H1 (cell line): Measurements from ENCODE around the gene PTPRD. TPM values are rescaled to one million over a fixed set of nuclear protein-coding genes. Genes with fewer than 3 reads are reported as not detected.

Experiments used
- CTCF ChIA-PET: fragments of 300-600 bp; sonication (Branson Sonifier 250); formaldehyde crosslinking; loops from one replicate; lab custom pipeline; 2021; ENCODE audit not compliant: partially characterized antibody; lab: Charles Lee
- POLR2A ChIA-PET: fragments of 300-600 bp; sonication (Branson Sonifier 250); formaldehyde crosslinking; loops from one replicate; lab custom pipeline; 2021; ENCODE audit warnings: inconsistent platforms; ENCODE audit not compliant: partially characterized antibody; lab: Charles Lee
- DNase-seq, 2 experiments: peaks; one replicate each; pipeline versions ENCODE4 v3.0.0 to v3.0.0-alpha.2; 2010 to 2022; ENCODE audit warnings: low spot score in 2 of 2, low read depth in 1 of 2, mixed read lengths in 1 of 2
- FAIRE-seq: peaks from 2 replicates; lab custom pipeline; 2011; peaks lifted over from hg19 to GRCh38; lab: Jason Lieb, UNC
- H2AFZ ChIP-seq: 2 replicates; pipeline ENCODE4 v1.8.1; 2012; ENCODE audit warnings: low read length, inconsistent platforms
- H2AK5ac ChIP-seq: 2 replicates; pipeline ENCODE4 v1.6.1; 2013; ENCODE audit warnings: low read depth, low read length
- H2BK120ac ChIP-seq: replicated peaks from 2 replicates; pipeline ENCODE3; 2013; ENCODE audit warnings: low read depth, low read length, inconsistent platforms
- H2BK12ac ChIP-seq: 2 replicates; pipeline ENCODE4 v1.6.1; 2013; ENCODE audit warnings: low read depth, low read length
- H2BK15ac ChIP-seq: 2 replicates; pipeline ENCODE4 v1.6.1; 2013; ENCODE audit warnings: low read length
- H2BK20ac ChIP-seq: 2 replicates; pipeline ENCODE4 v1.6.1; 2013; ENCODE audit warnings: low read length
- H2BK5ac ChIP-seq: 2 replicates; pipeline ENCODE4 v1.6.1; 2013; ENCODE audit warnings: low read depth, low read length
- H3K14ac ChIP-seq: 2 replicates; pipeline ENCODE4 v1.6.1; 2013; ENCODE audit warnings: inconsistent platforms; ENCODE audit not compliant: insufficient read length
- H3K18ac ChIP-seq: 2 replicates; pipeline ENCODE4 v1.6.1; 2013; ENCODE audit warnings: low read length; ENCODE audit errors: extremely low read depth
- H3K23ac ChIP-seq: 2 replicates; pipeline ENCODE4 v1.6.1; 2013; ENCODE audit warnings: inconsistent platforms; ENCODE audit not compliant: insufficient read length
- H3K23me2 ChIP-seq: 2 replicates; pipeline ENCODE4 v1.6.1; 2013; ENCODE audit warnings: low read depth, low read length
- H3K27ac ChIP-seq: 2 replicates; pipeline ENCODE4 v1.6.1; 2011; ENCODE audit warnings: low read depth, low read length, inconsistent platforms
- H3K27me3 ChIP-seq, 4 experiments: replicated peaks in 1 of 4; 1 replicate in 1 of 4; 2 replicates in 3 of 4; pipeline versions ENCODE4 v1.6.1 to v1.8.1; 2011 to 2013; ENCODE audit warnings: low read length in 3 of 4, mild to moderate bottlenecking in 3 of 4, inconsistent platforms in 2 of 4, mixed read lengths in 2 of 4, moderate library complexity in 1 of 4; ENCODE audit not compliant: control insufficient read depth in 3 of 4, insufficient read depth in 3 of 4; ENCODE audit errors: extremely low read depth in 1 of 4
- H3K36me3 ChIP-seq, 4 experiments: 2 replicates each; pipeline versions ENCODE4 v1.6.1 to v1.8.1; 2011 to 2013; ENCODE audit warnings: mild to moderate bottlenecking in 4 of 4, low read length in 3 of 4, moderate library complexity in 2 of 4, control low read depth in 1 of 4, inconsistent platforms in 1 of 4; ENCODE audit not compliant: insufficient read depth in 4 of 4, control insufficient read depth in 2 of 4
- H3K4ac ChIP-seq: replicated peaks from 2 replicates; pipeline ENCODE3; 2013; ENCODE audit warnings: low read length, low read depth, mixed read lengths, inconsistent platforms; ENCODE audit not compliant: insufficient read length
- H3K4me1 ChIP-seq, 4 experiments: replicated peaks in 1 of 4; 1 replicate in 1 of 4; 2 replicates in 3 of 4; pipeline versions ENCODE4 v1.6.1 to v1.8.1; 2011 to 2013; ENCODE audit warnings: low read length in 3 of 4, inconsistent platforms in 2 of 4, mixed read lengths in 1 of 4; ENCODE audit not compliant: insufficient read depth in 4 of 4, control insufficient read depth in 3 of 4
- H3K4me2 ChIP-seq, 2 experiments: 2 replicates each; pipeline versions ENCODE4 v1.6.1 to v1.8.1; 2011 to 2013; ENCODE audit warnings: low read depth in 2 of 2, low read length in 2 of 2, control low read depth in 1 of 2, inconsistent platforms in 1 of 2, mild to moderate bottlenecking in 1 of 2; ENCODE audit not compliant: insufficient read depth in 1 of 2
- H3K4me3 ChIP-seq, 4 experiments: fragments of 200-600, 300-600 bp in 1 of 4; sonication (generic), shearing (Covaris generic), sonication (Bioruptor Twin) in 1 of 4; 2 replicates each; pipeline versions ENCODE4 v1.5.1 to v1.8.1; 2011 to 2016; ENCODE audit warnings: low read length in 4 of 4, low read depth in 3 of 4, control low read depth in 2 of 4, inconsistent platforms in 2 of 4, mild to moderate bottlenecking in 2 of 4, mixed read lengths in 1 of 4, moderate library complexity in 1 of 4; ENCODE audit not compliant: insufficient read depth in 2 of 4; ENCODE audit errors: extremely low read depth in 1 of 4
- H3K56ac ChIP-seq: replicated peaks from 2 replicates; pipeline ENCODE3; 2013; ENCODE audit warnings: low read depth, mild to moderate bottlenecking, mixed read lengths, low read length, inconsistent platforms; ENCODE audit not compliant: insufficient read length
- H3K79me1 ChIP-seq: 2 replicates; pipeline ENCODE4 v1.6.1; 2013; ENCODE audit warnings: low read depth, low read length, control low read depth
- H3K79me2 ChIP-seq, 2 experiments: 2 replicates each; pipeline versions ENCODE4 v1.6.1 to v1.8.1; 2012 to 2013; ENCODE audit warnings: low read length in 2 of 2, mild to moderate bottlenecking in 2 of 2, inconsistent platforms in 1 of 2; ENCODE audit not compliant: insufficient read depth in 2 of 2, control insufficient read depth in 1 of 2
- H3K9ac ChIP-seq, 4 experiments: replicated peaks in 1 of 4; 1 replicate in 1 of 4; 2 replicates in 3 of 4; pipeline versions ENCODE4 v1.6.1 to v1.8.1; 2011 to 2013; ENCODE audit warnings: low read depth in 3 of 4, low read length in 3 of 4, control low read depth in 2 of 4, mild to moderate bottlenecking in 2 of 4, moderate library complexity in 2 of 4, inconsistent platforms in 1 of 4; ENCODE audit errors: extremely low read depth in 1 of 4
- H3K9me3 ChIP-seq, 2 experiments: 2 replicates each; pipeline versions ENCODE4 v1.6.1 to v1.8.1; 2012 to 2013; ENCODE audit warnings: mild to moderate bottlenecking in 2 of 2, moderate library complexity in 2 of 2, control low read depth in 1 of 2, inconsistent platforms in 1 of 2, low read depth in 1 of 2, low read length in 1 of 2, mixed read lengths in 1 of 2; ENCODE audit not compliant: insufficient read depth in 2 of 2
- H4K20me1 ChIP-seq, 2 experiments: replicated peaks in 1 of 2; 2 replicates each; pipeline versions ENCODE3 to v1.8.1; 2011 to 2013; ENCODE audit warnings: inconsistent platforms in 2 of 2, low read length in 2 of 2, mild to moderate bottlenecking in 1 of 2; ENCODE audit not compliant: insufficient read depth in 2 of 2, control insufficient read depth in 1 of 2
- H4K5ac ChIP-seq: 2 replicates; pipeline ENCODE4 v1.6.1; 2013; ENCODE audit warnings: low read length, low read depth, mixed read lengths, inconsistent platforms; ENCODE audit not compliant: insufficient read length
- H4K8ac ChIP-seq: 2 replicates; pipeline ENCODE4 v1.8.0; 2013; ENCODE audit warnings: mild to moderate bottlenecking, moderate library complexity, low read length, inconsistent platforms; ENCODE audit not compliant: insufficient read depth; ENCODE audit errors: extremely low read depth
- H4K91ac ChIP-seq: replicated peaks from 2 replicates; pipeline ENCODE3; 2013; ENCODE audit warnings: low read length, mixed read lengths, inconsistent platforms; ENCODE audit not compliant: insufficient read length
- BACH1 ChIP-seq: IDR thresholded peaks from 2 replicates; pipeline ENCODE4 v1.6.1; 2012; ENCODE audit warnings: low read length, improper control_type of control experiment
- CBX5 ChIP-seq: fragments of 300-800, 300-1000 bp; sonication (generic); IDR thresholded peaks from 2 replicates; pipeline ENCODE4 v1.7.1; 2016; ENCODE audit warnings: antibody characterized with exemption, low read length, low read depth
- MAFK ChIP-seq: IDR thresholded peaks from 2 replicates; pipeline ENCODE4 v1.6.1; 2012; ENCODE audit warnings: low read depth, mild to moderate bottlenecking, improper control_type of control experiment, low read length
- NANOG ChIP-seq: IDR thresholded peaks from 2 replicates; pipeline ENCODE4 v1.6.1; 2011; ENCODE audit warnings: low read length, low read depth, mild to moderate bottlenecking, inconsistent platforms; ENCODE audit not compliant: insufficient read depth, poor library complexity, severe bottlenecking
- NRF1 ChIP-seq: IDR thresholded peaks from 2 replicates; pipeline ENCODE4 v1.6.1; 2011; ENCODE audit warnings: mild to moderate bottlenecking, low read depth, low read length, improper control_type of control experiment
- POLR2A ChIP-seq, 2 experiments: IDR thresholded peaks; 1 replicate in 1 of 2; 2 replicates in 1 of 2; pipeline ENCODE4 v1.6.1; 2011; ENCODE audit warnings: low read depth in 2 of 2, low read length in 2 of 2, mild to moderate bottlenecking in 2 of 2; ENCODE audit errors: control extremely low read depth in 1 of 2
- POU5F1 ChIP-seq: IDR thresholded peaks from 2 replicates; pipeline ENCODE4 v1.6.1; 2011; ENCODE audit warnings: low read depth, mild to moderate bottlenecking, low read length, moderate library complexity
- RNF2 ChIP-seq: fragments of 200-900, 300-1000 bp; sonication (generic); IDR thresholded peaks from 2 replicates; pipeline ENCODE4 v1.7.1; 2016; ENCODE audit warnings: borderline replicate concordance, low read depth, mild to moderate bottlenecking, antibody characterized with exemption, low read length; ENCODE audit not compliant: poor library complexity, severe bottlenecking; ENCODE audit errors: missing control alignments
- RXRA ChIP-seq: IDR thresholded peaks from 2 replicates; pipeline ENCODE4 v1.6.1; 2011; ENCODE audit warnings: low read depth, mild to moderate bottlenecking, low read length, moderate library complexity; ENCODE audit not compliant: insufficient read depth
- SIRT6 ChIP-seq: IDR thresholded peaks from one replicate; pipeline ENCODE4 v1.7.1; 2012; ENCODE audit warnings: low read length, inconsistent platforms
- SRF ChIP-seq: IDR thresholded peaks from 2 replicates; pipeline ENCODE4 v1.6.1; 2011; ENCODE audit warnings: mild to moderate bottlenecking, low read depth, low read length, moderate library complexity
- TAF1 ChIP-seq: IDR thresholded peaks from 2 replicates; pipeline ENCODE4 v1.6.1; 2011; ENCODE audit warnings: mild to moderate bottlenecking, low read depth, low read length
- TBP ChIP-seq: IDR thresholded peaks from 2 replicates; pipeline ENCODE4 v1.6.1; 2011; ENCODE audit warnings: low read depth, low read length, improper control_type of control experiment
- polyA plus RNA-seq, 7 experiments: library from polyadenylated mRNA; depleted of rRNA in 3 of 7; stranded (reverse) in 5 of 7; unstranded in 2 of 7; fragments of >200 nt in 5 of 7; fragments of 200-250 nt in 2 of 7; gene quantifications; 1 replicate in 5 of 7; 2 replicates in 1 of 7; 4 replicates in 1 of 7; pipeline versions ENCODE4 v1.2.1 to v1.2.3, GENCODE V29; 2011 to 2013; ENCODE audit warnings: missing spikeins in 2 of 7, mixed read lengths in 2 of 7
- total RNA-seq: library from RNA; stranded (reverse); fragmentation: NEBNext Ultra II Directional; extraction: Animal tissue kit (Norgen Biotek cat#: 25700); gene quantifications from 2 replicates; pipeline ENCODE4 v1.2.1, GENCODE V29; 2021
- TF ChIP-seq, protein P1 (sequence below): IDR thresholded peaks from 2 replicates; pipeline ENCODE4 v1.6.1; 2011; ENCODE audit warnings: low read depth, mild to moderate bottlenecking, low read length; ENCODE audit not compliant: insufficient read depth

The PTPRD gene
- total and polyA plus RNA-seq, 2 of the 8 experiments (the other 6 are each of a cell fraction or from before 2014, with no cell fraction given): 17.2 to 77.0 TPM

DNA sequence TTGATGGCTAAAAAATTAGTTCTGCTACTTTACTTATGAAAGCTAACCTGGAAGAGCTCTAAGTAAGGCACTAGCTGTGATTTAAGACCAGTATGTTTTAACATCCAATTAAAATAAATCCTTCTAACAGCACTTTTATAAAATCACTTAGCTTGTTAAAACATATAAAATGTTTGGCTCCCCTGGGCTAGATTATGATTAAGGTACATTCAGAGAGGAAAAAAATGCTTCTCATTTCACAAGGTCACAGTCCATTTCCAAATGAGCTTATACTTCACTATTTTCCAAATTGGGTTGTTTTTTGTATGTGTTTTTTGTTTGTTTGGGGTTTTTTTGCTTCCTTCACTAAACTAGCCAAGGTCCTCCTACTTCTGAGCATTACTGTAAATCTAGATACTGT is 1938.3 kb downstream of the PTPRD start:
- FAIRE-seq (no peak), DNase-seq (no peak)
- H3K9me3 ChIP-seq: no peaks in the 10 kb centered on the region
- H3K4me2 ChIP-seq: no peak overlapping the region
- H3K36me3 ChIP-seq: no peaks in the 10 kb centered on the region
- H4K5ac ChIP-seq: no peak overlapping the region
- H2AFZ ChIP-seq: no peak overlapping the region
- H2BK20ac ChIP-seq: no peak overlapping the region
- H3K9ac ChIP-seq: no peak overlapping the region
- H3K14ac ChIP-seq: no peak overlapping the region
- no peak overlapping the region for H3K27ac ChIP-seq
- ChIA-PET CTCF (interaction anchor here (0.7 to 4.4 kb wide), 17 partner anchors 9 to 677 kb away, joined by 3 to 17 read pairs (median 4); no protein-coding TSS in a partner anchor), POLR2A (no interaction called here)
- H3K27me3 ChIP-seq: no peaks in the 10 kb centered on the region
- H3K23ac ChIP-seq: no peak overlapping the region
- no peak overlapping the region for H4K91ac ChIP-seq
- no peak overlapping the region for H3K18ac ChIP-seq
- H4K8ac ChIP-seq: no peak overlapping the region
- no peak overlapping the region for H2AK5ac ChIP-seq
- no peak overlapping the region for H3K56ac ChIP-seq
- H2BK5ac ChIP-seq: no peak overlapping the region
- H3K4me3 ChIP-seq: no peak overlapping the region
- H3K4ac ChIP-seq: no peak overlapping the region
- H2BK12ac ChIP-seq: no peak overlapping the region
- H3K4me1 ChIP-seq: peaks cover 0 to 11% (median 6%) of the 10 kb centered on the region in 4 experiments; a peak in 6 of 7 replicates
- H3K79me1 ChIP-seq: no peaks in the 10 kb centered on the region
- no peak overlapping the region for H2BK15ac ChIP-seq
- no peaks in the 10 kb centered on the region; the same call in 1 of the 2 replicates for H3K23me2 ChIP-seq
- H4K20me1 ChIP-seq: no peaks in the 10 kb centered on the region
- no peak overlapping the region for H2BK120ac ChIP-seq
- H3K79me2 ChIP-seq: no peaks in the 10 kb centered on the region; a peak in 1 of 4 replicates
- TF ChIP-seq POU5F1 (no peak), BACH1 (no peak), MAFK (no peak), RXRA (no peak), NANOG (no peak), SRF (no peak), TAF1 (no peak), TBP (no peak), NRF1 (no peak), POLR2A (IDR thresholded peaks at IDR 0.05; ENCODE audit: control extremely low read depth in 1 of 2, low read depth in 2 of 2, low read length in 2 of 2) (no peak), SIRT6 (no peak), CBX5 (no peak), RNF2 (no peak)
- TF ChIP-seq, protein P1, sequence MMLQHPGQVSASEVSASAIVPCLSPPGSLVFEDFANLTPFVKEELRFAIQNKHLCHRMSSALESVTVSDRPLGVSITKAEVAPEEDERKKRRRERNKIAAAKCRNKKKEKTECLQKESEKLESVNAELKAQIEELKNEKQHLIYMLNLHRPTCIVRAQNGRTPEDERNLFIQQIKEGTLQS: no peak
